GM12878 (cell line): ENCODE measurements around the gene CDC42BPA. TPM values are rescaled to one million over a fixed set of nuclear protein-coding genes. Genes with fewer than 3 reads are reported as not detected.

ENCODE experiments used
- ATAC-seq: fragments of 200-7000 bp; cut with Tn5 transposase; 3 replicates; pipeline ENCODE4 v1.9.1; 2020; ENCODE audit warnings: mild to moderate bottlenecking, moderate library complexity
- BruUV-seq: library from RNA; stranded (reverse); fragments of 400-500 nt; replicated peaks from 2 replicates; lab custom pipeline; 2021; lab: Mats Ljungman, UMichigan
- CTCF ChIA-PET: fragments of 300-600 bp; sonication (Branson Sonifier 250); formaldehyde crosslinking; extraction: SDS; loops from one replicate; lab custom pipeline; 2021; ENCODE audit warnings: inconsistent platforms; lab: Yijun Ruan, JAX
- POLR2A ChIA-PET: fragments of 350-600 bp; formaldehyde crosslinking; extraction: SDS; loops from one replicate; lab custom pipeline; 2021; ENCODE audit warnings: inconsistent platforms; lab: Charles Lee
- RAD21 ChIA-PET: fragments of 300-600 bp; sonication (Branson Sonifier 250); formaldehyde crosslinking; loops from one replicate; lab custom pipeline; 2023; ENCODE audit warnings: antibody characterized with exemption; ENCODE audit not compliant: unreplicated experiment; lab: Charles Lee
- SMC1A ChIA-PET: fragments of 300-600 bp; sonication (Branson Sonifier 250); formaldehyde crosslinking; loops from one replicate; lab custom pipeline; 2023; ENCODE audit not compliant: unreplicated experiment, uncharacterized antibody; lab: Charles Lee
- DNase-seq: peaks from one replicate; pipeline ENCODE4 v3.0.0-alpha.2; 2011; ENCODE audit warnings: low read depth, low spot score
- FAIRE-seq: peaks from 3 replicates; lab custom pipeline; 2011; peaks lifted over from hg19 to GRCh38; lab: Jason Lieb, UNC
- H2AFZ ChIP-seq: 2 replicates; pipeline ENCODE4 v1.6.0; 2011; ENCODE audit warnings: low read depth, low read length, control low read depth; ENCODE audit not compliant: control insufficient read depth
- H3K27ac ChIP-seq: 2 replicates; pipeline ENCODE4 v1.5.1; 2011; ENCODE audit warnings: control low read depth; ENCODE audit not compliant: control insufficient read depth, insufficient read depth
- H3K27me3 ChIP-seq, 2 experiments: replicated peaks in 1 of 2; 2 replicates each; pipeline versions ENCODE4 v1.6.0 to v1.6.1; 2011; ENCODE audit warnings: low read length in 1 of 2; ENCODE audit not compliant: control insufficient read depth in 2 of 2, insufficient read depth in 2 of 2
- H3K36me3 ChIP-seq, 2 experiments: 2 replicates each; pipeline ENCODE4 v1.5.1; 2011; ENCODE audit warnings: low read length in 1 of 2; ENCODE audit not compliant: control insufficient read depth in 2 of 2, insufficient read depth in 2 of 2
- H3K4me1 ChIP-seq: 2 replicates; pipeline ENCODE4 v1.6.1; 2011; ENCODE audit warnings: mild to moderate bottlenecking, low read length, moderate library complexity, mixed read lengths; ENCODE audit not compliant: control insufficient read depth, insufficient read depth
- H3K4me2 ChIP-seq: 2 replicates; pipeline ENCODE4 v1.6.0; 2011; ENCODE audit warnings: control low read depth; ENCODE audit not compliant: control insufficient read depth, insufficient read depth
- H3K4me3 ChIP-seq: fragments of 200-600 bp; sonication (generic); 2 replicates; pipeline ENCODE4 v1.5.1; 2016
- H3K79me2 ChIP-seq: 2 replicates; pipeline ENCODE4 v1.6.0; 2011; ENCODE audit warnings: low read length; ENCODE audit not compliant: control insufficient read depth, insufficient read depth
- H3K9ac ChIP-seq: 2 replicates; pipeline ENCODE4 v1.8.0; 2011; ENCODE audit warnings: low read length, control low read depth, mixed read lengths; ENCODE audit not compliant: control insufficient read depth, insufficient read depth
- H3K9me3 ChIP-seq: replicated peaks from 3 replicates; pipeline ENCODE4 v1.5.1; 2011; ENCODE audit warnings: mild to moderate bottlenecking, low read length; ENCODE audit not compliant: control insufficient read depth, insufficient read depth
- H4K20me1 ChIP-seq: 2 replicates; pipeline ENCODE4 v1.6.0; 2011; ENCODE audit not compliant: control insufficient read depth, insufficient read depth
- BACH1 ChIP-seq: fragments of 450-650 bp; IDR thresholded peaks from 2 replicates; pipeline ENCODE4 v1.6.1; 2017; ENCODE audit warnings: mild to moderate bottlenecking, borderline replicate concordance
- EP300 ChIP-seq, 2 experiments: fragments of 150-350 bp in 1 of 2; IDR thresholded peaks; 2 replicates each; pipeline ENCODE4 v1.6.1; 2011 to 2012; ENCODE audit warnings: low read depth in 2 of 2, low read length in 2 of 2, borderline replicate concordance in 1 of 2, improper control_type of control experiment in 1 of 2, inconsistent platforms in 1 of 2; ENCODE audit not compliant: control insufficient read depth in 1 of 2
- KAT2A ChIP-seq: conservative IDR thresholded peaks from 2 replicates; pipeline ENCODE4 v1.6.1; 2011; ENCODE audit warnings: low read depth, low read length; ENCODE audit not compliant: control insufficient read depth
- NFYB ChIP-seq: IDR thresholded peaks from 2 replicates; pipeline ENCODE4 v1.6.1; 2011; ENCODE audit warnings: low read depth, mild to moderate bottlenecking, low read length, improper control_type of control experiment, moderate library complexity; ENCODE audit not compliant: insufficient read depth
- WGBS: methylation state at CpG from one replicate; pipeline ENCODE4 v1.1.6; 2016; ENCODE audit warnings: low lambda C conversion rate; ENCODE audit not compliant: insufficient replicate concordance, insufficient coverage; ENCODE audit errors: missing lambda C conversion rate; 5-methylcytosine and 5-hydroxymethylcytosine counted together
- in situ Hi-C: fragments of 300-500 bp; cut with MboI; formaldehyde crosslinking; loops from 9 replicates; pipeline ENCODE4 v1.14.3; 2018; ENCODE audit warnings: mixed read lengths
- intact Hi-C: fragments of 100-400 bp; cut with micrococcal nuclease; formaldehyde crosslinking; loops from one replicate; pipeline ENCODE4 v1.14.2; 2022; ENCODE audit not compliant: unreplicated experiment
- polyA plus RNA-seq, 11 experiments: library from polyadenylated mRNA; depleted of rRNA in 4 of 11; unstranded in 6 of 11; stranded (reverse) in 5 of 11; fragments of >200 nt; fragmentation: Nextera tagmentation in 4 of 11; fragmentation: Illumina TruSeq in 1 of 11; extraction: Ambion mirVana in 4 of 11; extraction: Trizol in 1 of 11; gene quantifications; 1 replicate in 1 of 11; 2 replicates in 10 of 11; pipeline versions ENCODE4 v1.2.1 to v1.2.3, GENCODE V29; 2011 to 2016; ENCODE audit warnings: inconsistent platforms in 2 of 11, missing spikeins in 2 of 11, low read depth in 1 of 11
- total RNA-seq, 4 experiments: library from RNA; depleted of rRNA in 3 of 4; stranded (reverse); fragments of >200 nt in 3 of 4; fragmentation: Illumina TruSeq in 1 of 4; extraction: Trizol in 1 of 4; gene quantifications; 2 replicates each; pipeline versions ENCODE4 v1.2.1 to v1.2.3, GENCODE V29; 2013 to 2021
- TF ChIP-seq, protein P1 (sequence below): fragments of 450-650 bp; IDR thresholded peaks from 2 replicates; pipeline ENCODE4 v1.6.1; 2017; ENCODE audit warnings: mild to moderate bottlenecking, moderate library complexity

CDC42BPA gene
- total and polyA plus RNA-seq, 10 of the 15 experiments (the other 5 are each of a cell fraction or from before 2014, with no cell fraction given): 0.02 to 0.52 (median 0.10) TPM

DNA sequence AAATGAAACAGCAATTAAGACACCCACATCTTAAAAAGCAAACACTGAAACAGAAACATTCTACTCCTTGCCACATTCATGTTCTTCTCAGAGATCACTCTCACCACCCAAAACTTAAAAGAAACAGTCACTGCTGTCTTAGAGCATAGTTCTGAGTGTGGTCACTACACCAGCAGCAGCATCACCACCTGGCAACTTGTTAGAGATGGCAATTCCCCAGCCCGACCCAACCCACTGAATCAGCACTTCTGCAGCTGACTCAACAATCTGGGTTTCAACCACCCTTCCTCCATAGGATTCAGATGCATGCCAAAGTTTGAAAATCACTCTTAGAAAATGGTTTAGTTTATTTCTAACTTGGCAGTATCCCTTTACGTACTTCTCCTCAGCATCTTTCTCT, 126.1 kb downstream of the CDC42BPA start:
- Histone ChIP-seq H4K20me1 (no peaks in the 10 kb centered on the region), H3K27me3 (no peaks in the 10 kb centered on the region; a peak in 1 of 4 replicates), H3K27ac (no peak overlapping the region), H2AFZ (no peak overlapping the region), H3K4me1 (peaks cover 7% of the 10 kb centered on the region; the same call in 1 of the 2 replicates), H3K4me3 (no peak overlapping the region), H3K79me2 (no peaks in the 10 kb centered on the region), H3K36me3 (no peaks in the 10 kb centered on the region), H3K9ac (no peak overlapping the region), H3K9me3 (no peaks in the 10 kb centered on the region), H3K4me2 (no peak overlapping the region)
- in situ Hi-C loops: no loop called here
- peak; percentile 28 for DNase-seq
- FAIRE-seq: peak; percentile 31
- ChIA-PET CTCF (no interaction called here), POLR2A (no interaction called here), RAD21 (no interaction called here), SMC1A (no interaction called here)
- ATAC-seq: peak; percentile 89
- WGBS: 3% methylated on average over 2 of the region's 2 CpGs
- TF ChIP-seq BACH1 (peak; percentile 67; the same call in 1 of the 2 replicates), EP300 (IDR thresholded peaks at IDR 0.05; ENCODE audit: borderline replicate concordance in 1 of 2, control insufficient read depth in 1 of 2, low read depth in 2 of 2, low read length in 2 of 2) (no peak), NFYB (no peak), KAT2A (no peak)
- TF ChIP-seq, protein P1, sequence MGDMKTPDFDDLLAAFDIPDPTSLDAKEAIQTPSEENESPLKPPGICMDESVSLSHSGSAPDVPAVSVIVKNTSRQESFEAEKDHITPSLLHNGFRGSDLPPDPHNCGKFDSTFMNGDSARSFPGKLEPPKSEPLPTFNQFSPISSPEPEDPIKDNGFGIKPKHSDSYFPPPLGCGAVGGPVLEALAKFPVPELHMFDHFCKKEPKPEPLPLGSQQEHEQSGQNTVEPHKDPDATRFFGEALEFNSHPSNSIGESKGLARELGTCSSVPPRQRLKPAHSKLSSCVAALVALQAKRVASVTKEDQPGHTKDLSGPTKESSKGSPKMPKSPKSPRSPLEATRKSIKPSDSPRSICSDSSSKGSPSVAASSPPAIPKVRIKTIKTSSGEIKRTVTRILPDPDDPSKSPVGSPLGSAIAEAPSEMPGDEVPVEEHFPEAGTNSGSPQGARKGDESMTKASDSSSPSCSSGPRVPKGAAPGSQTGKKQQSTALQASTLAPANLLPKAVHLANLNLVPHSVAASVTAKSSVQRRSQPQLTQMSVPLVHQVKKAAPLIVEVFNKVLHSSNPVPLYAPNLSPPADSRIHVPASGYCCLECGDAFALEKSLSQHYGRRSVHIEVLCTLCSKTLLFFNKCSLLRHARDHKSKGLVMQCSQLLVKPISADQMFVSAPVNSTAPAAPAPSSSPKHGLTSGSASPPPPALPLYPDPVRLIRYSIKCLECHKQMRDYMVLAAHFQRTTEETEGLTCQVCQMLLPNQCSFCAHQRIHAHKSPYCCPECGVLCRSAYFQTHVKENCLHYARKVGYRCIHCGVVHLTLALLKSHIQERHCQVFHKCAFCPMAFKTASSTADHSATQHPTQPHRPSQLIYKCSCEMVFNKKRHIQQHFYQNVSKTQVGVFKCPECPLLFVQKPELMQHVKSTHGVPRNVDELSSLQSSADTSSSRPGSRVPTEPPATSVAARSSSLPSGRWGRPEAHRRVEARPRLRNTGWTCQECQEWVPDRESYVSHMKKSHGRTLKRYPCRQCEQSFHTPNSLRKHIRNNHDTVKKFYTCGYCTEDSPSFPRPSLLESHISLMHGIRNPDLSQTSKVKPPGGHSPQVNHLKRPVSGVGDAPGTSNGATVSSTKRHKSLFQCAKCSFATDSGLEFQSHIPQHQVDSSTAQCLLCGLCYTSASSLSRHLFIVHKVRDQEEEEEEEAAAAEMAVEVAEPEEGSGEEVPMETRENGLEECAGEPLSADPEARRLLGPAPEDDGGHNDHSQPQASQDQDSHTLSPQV: no peak
- intact Hi-C loops: no loop called here
- no TSS peak for BruUV-seq
